NCI-H1436 (cell line): ENCODE results near the gene SLC66A1.

Experiments
- DNase-seq: peaks from one replicate; lab custom pipeline; 2025; lab: John Stamatoyannopoulos, UW

The SLC66A1 gene

GRCh38 chr1:19343617-19344350 is 31.7 kb downstream of the SLC66A1 start:
- no peak for DNase-seq

GRCh38 chr1:19344372-19344810 is 32.3 kb downstream of the SLC66A1 start:
- peak; percentile 21 for DNase-seq

GRCh38 chr1:19344831-19345230 is 32.7 kb downstream of the SLC66A1 start:
- no peak for DNase-seq

GRCh38 chr1:19345391-19345790 is 33.3 kb downstream of the SLC66A1 start:
- no peak for DNase-seq

GRCh38 chr1:19346026-19346425 is 33.9 kb downstream of the SLC66A1 start:
- no peak for DNase-seq

GRCh38 chr1:19347533-19348172 is 35.5 kb downstream of the SLC66A1 start:
- DNase-seq: no peak

GRCh38 chr1:19348441-19349198 is 36.5 kb downstream of the SLC66A1 start:
- no peak for DNase-seq

GRCh38 chr1:19349999-19350398 is 37.9 kb downstream of the SLC66A1 start:
- DNase-seq: no peak

GRCh38 chr1:19350566-19350965 is 38.4 kb downstream of the SLC66A1 start:
- no peak for DNase-seq

GRCh38 chr1:19351873-19352272 is 39.7 kb downstream of the SLC66A1 start:
- no peak for DNase-seq

GRCh38 chr1:19352839-19353238 is 40.7 kb downstream of the SLC66A1 start:
- no peak for DNase-seq

GRCh38 chr1:19353596-19353995 is 41.5 kb downstream of the SLC66A1 start:
- DNase-seq: no peak

- DNase-seq: no peak
Measured at GRCh38 chr1:19354531-19354981, 42.4 kb downstream of the SLC66A1 start.

GRCh38 chr1:19356266-19356665 is 44.1 kb downstream of the SLC66A1 start:
- no peak for DNase-seq

GRCh38 chr1:19357299-19357986 is 45.3 kb downstream of the SLC66A1 start:
- DNase-seq: no peak

- DNase-seq: no peak
Measured at GRCh38 chr1:19358710-19359109, 46.6 kb downstream of the SLC66A1 start.

GRCh38 chr1:19359357-19359756 is 47.2 kb downstream of the SLC66A1 start:
- no peak for DNase-seq

- DNase-seq: no peak
Measured at GRCh38 chr1:19360016-19360415, 47.9 kb downstream of the SLC66A1 start.

GRCh38 chr1:19360432-19360831 is 48.3 kb downstream of the SLC66A1 start:
- no peak for DNase-seq

GRCh38 chr1:19360843-19361610 is 48.9 kb downstream of the SLC66A1 start:
- DNase-seq: no peak

GRCh38 chr1:19361611-19362147 is 49.6 kb downstream of the SLC66A1 start:
- no peak for DNase-seq
